Measurements from ENCODE around the gene DDX56.
A peak's percentile ranks its signal among the peaks of the same experiment; 100 is the strongest.

Gene DDX56

GRCh38 chr7:44615149-44615611 lies 41.5 kb upstream of the DDX56 start:
- peaks cover 8% of the 10 kb centered on the region for H3K36me3 ChIP-seq
- H3K27ac ChIP-seq, result peak overlapping the region; percentile 90

GRCh38 chr7:44609829-44610228 lies 36.1 kb upstream of the DDX56 start:
- Histone ChIP-seq H3K27ac (no peak overlapping the region), H3K4me1 (ENCODE audit: control insufficient read depth in 1 of 2, insufficient read depth in 1 of 2, low read depth in 1 of 2, low read length in 1 of 2) (peaks cover 48% of the 10 kb centered on the region in 2 experiments), H3K9me3 (no peaks in the 10 kb centered on the region), H3K4me3 (ENCODE audit: low read depth in 1 of 2, low read length in 1 of 2) (no peak overlapping the region), H3K27me3 (no peaks in the 10 kb centered on the region), H3K36me3 (no peaks in the 10 kb centered on the region)
- no peak for TF ChIP-seq CTCF (IDR thresholded peaks at IDR 0.05)

More at GRCh38 chr7:44615149-44615611, 41.5 kb upstream of the DDX56 start:
- H3K4me3 ChIP-seq (ENCODE audit: low read depth in 1 of 2, low read length in 1 of 2), result peak overlapping the region in 1 of 2 experiments; percentile 7
- no peaks in the 10 kb centered on the region for H3K9me3 ChIP-seq
- TF ChIP-seq CTCF (IDR thresholded peaks at IDR 0.05), result no peak
- peaks cover 28 to 39% of the 10 kb centered on the region in 2 experiments for H3K4me1 ChIP-seq (ENCODE audit: control insufficient read depth in 1 of 2, insufficient read depth in 1 of 2, low read depth in 1 of 2, low read length in 1 of 2)
- H3K27me3 ChIP-seq, result no peaks in the 10 kb centered on the region

GRCh38 chr7:44608916-44609648 lies 35.4 kb upstream of the DDX56 start:
- Histone ChIP-seq H3K36me3 (no peaks in the 10 kb centered on the region), H3K9me3 (no peaks in the 10 kb centered on the region), H3K27ac (no peak overlapping the region), H3K4me3 (ENCODE audit: low read depth in 1 of 2, low read length in 1 of 2) (no peak overlapping the region), H3K4me1 (ENCODE audit: control insufficient read depth in 1 of 2, insufficient read depth in 1 of 2, low read depth in 1 of 2, low read length in 1 of 2) (peaks cover 48% of the 10 kb centered on the region in 2 experiments), H3K27me3 (no peaks in the 10 kb centered on the region)
- TF ChIP-seq CTCF (IDR thresholded peaks at IDR 0.05), result no peak

GRCh38 chr7:44607141-44608068 lies 33.7 kb upstream of the DDX56 start:
- Histone ChIP-seq H3K4me3 (ENCODE audit: low read depth in 1 of 2, low read length in 1 of 2) (peak overlapping the region; percentile 77 to 97), H3K27me3 (no peaks in the 10 kb centered on the region)
- no peak for TF ChIP-seq CTCF (IDR thresholded peaks at IDR 0.05)

GRCh38 chr7:44606341-44607140 lies 32.8 kb upstream of the DDX56 start, which contains the start of gene OGDH:
Gene OGDH (plus strand): TSS chr7:44606627. CDS start chr7:44624344, 17,717 bp downstream.
- H3K4me3 ChIP-seq (ENCODE audit: low read depth in 1 of 2, low read length in 1 of 2), result peak within 1 kb of the TSS; percentile 77 to 97
- H3K4me1 ChIP-seq (ENCODE audit: control insufficient read depth in 1 of 2, insufficient read depth in 1 of 2, low read depth in 1 of 2, low read length in 1 of 2), result peaks cover 55 to 57% of the 10 kb centered on the region in 2 experiments
- peak within 1 kb of the TSS; percentile 97 for H3K27ac ChIP-seq
- no peaks in the 10 kb centered on the region for H3K27me3 ChIP-seq
- H3K36me3 ChIP-seq, result no peaks in the 10 kb centered on the region
- TF ChIP-seq CTCF (IDR thresholded peaks at IDR 0.05), result peak; percentile 36
- H3K9me3 ChIP-seq, result no peaks in the 10 kb centered on the region

More at GRCh38 chr7:44607141-44608068, 33.7 kb upstream of the DDX56 start:
- H3K9me3 ChIP-seq, result no peaks in the 10 kb centered on the region
- H3K36me3 ChIP-seq, result no peaks in the 10 kb centered on the region
- H3K27ac ChIP-seq, result peak overlapping the region; percentile 97
- H3K4me1 ChIP-seq (ENCODE audit: control insufficient read depth in 1 of 2, insufficient read depth in 1 of 2, low read depth in 1 of 2, low read length in 1 of 2), result peaks cover 55 to 57% of the 10 kb centered on the region in 2 experiments

All from neutrophil (primary cell).